ENCODE measurements around the gene RICTOR.

Gene RICTOR, protein sequence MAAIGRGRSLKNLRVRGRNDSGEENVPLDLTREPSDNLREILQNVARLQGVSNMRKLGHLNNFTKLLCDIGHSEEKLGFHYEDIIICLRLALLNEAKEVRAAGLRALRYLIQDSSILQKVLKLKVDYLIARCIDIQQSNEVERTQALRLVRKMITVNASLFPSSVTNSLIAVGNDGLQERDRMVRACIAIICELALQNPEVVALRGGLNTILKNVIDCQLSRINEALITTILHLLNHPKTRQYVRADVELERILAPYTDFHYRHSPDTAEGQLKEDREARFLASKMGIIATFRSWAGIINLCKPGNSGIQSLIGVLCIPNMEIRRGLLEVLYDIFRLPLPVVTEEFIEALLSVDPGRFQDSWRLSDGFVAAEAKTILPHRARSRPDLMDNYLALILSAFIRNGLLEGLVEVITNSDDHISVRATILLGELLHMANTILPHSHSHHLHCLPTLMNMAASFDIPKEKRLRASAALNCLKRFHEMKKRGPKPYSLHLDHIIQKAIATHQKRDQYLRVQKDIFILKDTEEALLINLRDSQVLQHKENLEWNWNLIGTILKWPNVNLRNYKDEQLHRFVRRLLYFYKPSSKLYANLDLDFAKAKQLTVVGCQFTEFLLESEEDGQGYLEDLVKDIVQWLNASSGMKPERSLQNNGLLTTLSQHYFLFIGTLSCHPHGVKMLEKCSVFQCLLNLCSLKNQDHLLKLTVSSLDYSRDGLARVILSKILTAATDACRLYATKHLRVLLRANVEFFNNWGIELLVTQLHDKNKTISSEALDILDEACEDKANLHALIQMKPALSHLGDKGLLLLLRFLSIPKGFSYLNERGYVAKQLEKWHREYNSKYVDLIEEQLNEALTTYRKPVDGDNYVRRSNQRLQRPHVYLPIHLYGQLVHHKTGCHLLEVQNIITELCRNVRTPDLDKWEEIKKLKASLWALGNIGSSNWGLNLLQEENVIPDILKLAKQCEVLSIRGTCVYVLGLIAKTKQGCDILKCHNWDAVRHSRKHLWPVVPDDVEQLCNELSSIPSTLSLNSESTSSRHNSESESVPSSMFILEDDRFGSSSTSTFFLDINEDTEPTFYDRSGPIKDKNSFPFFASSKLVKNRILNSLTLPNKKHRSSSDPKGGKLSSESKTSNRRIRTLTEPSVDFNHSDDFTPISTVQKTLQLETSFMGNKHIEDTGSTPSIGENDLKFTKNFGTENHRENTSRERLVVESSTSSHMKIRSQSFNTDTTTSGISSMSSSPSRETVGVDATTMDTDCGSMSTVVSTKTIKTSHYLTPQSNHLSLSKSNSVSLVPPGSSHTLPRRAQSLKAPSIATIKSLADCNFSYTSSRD (N-terminal part only)

DNA sequence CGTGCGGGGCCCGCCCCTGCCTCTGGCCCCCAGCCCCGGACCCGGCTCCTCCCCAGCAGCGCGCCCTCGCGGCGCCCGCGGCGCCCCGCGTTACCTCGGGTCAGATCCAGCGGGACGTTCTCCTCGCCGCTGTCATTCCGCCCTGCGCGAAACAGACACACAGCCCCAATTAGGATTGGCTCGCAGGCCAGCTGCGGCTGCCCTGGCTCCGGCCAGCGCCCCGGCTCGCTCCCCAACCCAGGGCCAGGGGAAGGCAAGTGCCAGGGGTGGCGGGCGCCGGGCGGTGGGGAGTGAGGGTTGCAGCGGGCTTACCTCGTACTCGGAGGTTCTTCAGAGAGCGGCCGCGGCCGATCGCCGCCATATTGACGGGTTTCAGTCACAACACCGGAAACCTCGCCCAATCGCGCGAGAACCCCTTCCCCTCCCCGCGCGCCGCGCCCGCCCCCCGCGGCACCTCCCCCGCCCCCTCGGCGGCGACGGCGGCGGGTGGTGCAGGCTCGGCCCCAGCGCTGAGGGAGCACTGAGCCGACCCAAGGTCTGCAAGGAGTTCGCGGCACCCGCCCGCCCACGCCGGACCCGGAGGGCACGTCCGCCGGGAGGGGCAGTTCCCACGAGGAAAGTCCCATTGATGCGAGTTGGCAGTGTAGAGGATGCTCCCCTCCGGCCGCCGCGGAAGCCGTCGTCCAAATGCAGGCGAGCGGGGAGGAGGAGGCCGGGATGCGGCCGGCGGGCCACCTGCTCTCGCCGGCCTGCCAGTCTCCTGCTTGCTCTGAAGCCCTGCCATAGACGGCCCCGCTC is at the start of gene RICTOR:
Gene RICTOR (minus strand): TSS at position 383 of the 798 bp plus-strand sequence. CDS start 22 bp downstream, at position 361.
- DNase-seq (ENCODE audit: low read depth) = peak; percentile 88

DNA sequence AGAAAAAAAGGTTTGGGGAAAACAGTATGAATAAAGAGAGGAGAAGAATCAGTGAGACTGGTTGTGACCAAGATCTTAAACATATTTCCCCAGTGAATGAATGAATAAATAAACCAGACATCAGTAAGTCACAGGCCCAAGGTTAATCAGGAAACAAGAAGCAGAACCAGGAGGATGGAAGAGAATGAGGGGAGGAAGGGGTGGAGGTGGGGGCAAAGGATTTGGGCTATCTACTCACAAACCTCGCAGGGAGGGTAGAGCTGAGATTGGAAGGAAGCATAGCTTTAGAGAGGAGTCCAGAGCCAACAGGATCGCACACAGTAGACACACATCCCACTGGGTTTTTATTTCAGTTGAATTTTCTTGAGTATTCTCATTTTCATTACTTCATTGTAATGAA is 47.7 kb upstream of the RICTOR start:
- DNase-seq (ENCODE audit: low read depth) = no peak

DNA sequence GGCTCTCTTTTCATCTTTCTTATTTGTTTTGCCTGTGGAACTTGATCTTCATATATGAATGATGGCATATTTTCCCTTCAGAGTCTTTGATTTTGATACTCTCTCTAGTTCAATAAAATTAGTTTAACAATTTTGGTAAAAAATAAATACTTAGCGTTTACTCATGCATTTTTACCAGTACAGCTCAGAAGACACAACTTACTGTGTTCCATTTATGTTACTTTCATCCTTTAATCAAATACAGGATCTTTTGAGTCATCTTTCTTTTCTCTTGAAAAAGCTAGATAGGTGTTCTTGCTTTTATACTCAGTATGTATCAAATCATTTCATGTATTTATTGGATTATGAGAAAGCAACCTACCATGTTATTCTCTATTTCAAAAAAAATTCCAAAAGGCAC is 47.1 kb upstream of the RICTOR start:
- no peak for DNase-seq (ENCODE audit: low read depth)

DNA sequence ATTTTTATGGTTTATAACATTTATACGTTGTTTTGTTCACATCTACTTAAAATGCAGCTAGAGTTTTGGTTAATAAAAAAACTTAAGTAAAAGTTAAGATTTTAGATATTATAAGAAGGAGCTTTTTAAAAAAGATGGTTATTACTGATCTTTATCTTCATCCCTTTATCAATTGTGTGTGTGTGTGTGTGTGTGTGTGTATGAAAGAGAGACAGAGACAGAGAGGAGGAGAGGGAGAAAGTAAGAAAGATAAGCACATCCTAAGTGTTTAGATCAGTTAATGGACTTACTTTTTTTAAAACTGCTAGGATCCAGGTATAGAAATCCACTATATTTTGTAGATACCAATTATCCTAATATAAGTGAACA is 45.8 kb upstream of the RICTOR start:
- DNase-seq (ENCODE audit: low read depth) = no peak

DNA sequence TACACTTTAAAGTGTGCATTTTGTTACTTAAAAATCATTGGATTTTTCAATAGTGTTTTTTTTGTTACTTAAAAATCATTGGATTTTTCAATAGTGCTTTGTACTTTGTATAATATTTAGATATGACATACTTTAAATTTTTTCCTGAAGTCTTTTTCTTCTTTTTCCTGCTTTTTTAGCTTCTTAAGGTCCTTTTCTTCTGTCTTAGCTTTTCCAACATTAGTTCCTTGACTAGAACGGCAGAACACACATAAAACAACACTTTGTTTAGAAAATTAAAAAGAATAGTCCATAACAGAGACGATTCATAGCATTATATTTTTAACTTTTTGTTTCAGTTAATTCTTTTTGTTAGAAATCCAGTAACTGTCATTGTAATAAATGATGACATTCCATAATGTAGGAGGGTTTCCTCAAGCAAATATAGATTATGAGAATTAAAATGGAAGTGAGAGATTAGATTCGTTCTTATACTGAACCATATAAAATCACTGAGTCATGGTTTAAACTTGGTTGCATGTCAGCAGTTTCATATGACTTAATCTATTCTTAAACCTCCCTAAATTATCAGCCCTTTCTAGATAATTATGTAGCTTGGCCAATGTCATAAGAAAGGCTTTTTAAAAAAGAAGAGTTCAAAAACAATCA is 45.3 kb upstream of the RICTOR start:
- no peak for DNase-seq (ENCODE audit: low read depth)

DNA sequence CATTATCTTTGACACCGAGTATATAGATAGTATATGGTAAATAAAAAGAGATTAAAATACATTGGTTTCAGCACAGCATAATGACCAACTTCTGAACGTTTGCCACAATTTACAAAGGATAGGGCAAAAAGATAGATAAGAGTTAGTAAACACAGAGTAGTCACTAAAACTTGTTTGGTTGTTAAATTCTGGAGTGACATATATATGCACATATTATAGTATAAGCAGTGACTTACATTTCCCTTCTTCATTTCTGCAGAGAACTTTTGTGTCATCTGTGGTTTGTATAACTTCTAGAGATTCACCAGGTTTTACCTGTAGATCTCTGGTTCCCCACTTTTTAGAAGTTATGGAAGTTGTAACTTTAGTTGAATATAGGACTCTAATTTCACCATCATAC is 44.4 kb upstream of the RICTOR start:
- DNase-seq (ENCODE audit: low read depth) = no peak

DNA sequence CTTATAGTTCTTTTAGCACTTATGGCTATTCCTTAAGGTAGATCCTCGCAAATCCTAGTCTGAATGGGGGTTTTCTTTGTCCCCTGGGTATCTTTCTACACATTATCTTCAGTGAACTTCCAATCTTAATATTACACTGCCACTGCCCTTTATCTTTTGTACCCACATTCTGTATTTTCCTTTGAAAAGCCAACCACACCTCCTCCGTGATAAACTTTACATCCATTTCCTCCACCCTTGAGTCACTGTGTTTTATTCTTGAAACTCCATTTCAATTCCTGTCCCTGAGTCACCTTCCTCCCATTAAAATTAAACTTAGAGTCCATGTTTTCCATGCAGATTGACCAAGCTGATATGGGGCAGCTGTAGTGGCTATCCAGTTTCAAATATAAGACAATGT is 43.2 kb upstream of the RICTOR start:
- DNase-seq (ENCODE audit: low read depth) = no peak

DNA sequence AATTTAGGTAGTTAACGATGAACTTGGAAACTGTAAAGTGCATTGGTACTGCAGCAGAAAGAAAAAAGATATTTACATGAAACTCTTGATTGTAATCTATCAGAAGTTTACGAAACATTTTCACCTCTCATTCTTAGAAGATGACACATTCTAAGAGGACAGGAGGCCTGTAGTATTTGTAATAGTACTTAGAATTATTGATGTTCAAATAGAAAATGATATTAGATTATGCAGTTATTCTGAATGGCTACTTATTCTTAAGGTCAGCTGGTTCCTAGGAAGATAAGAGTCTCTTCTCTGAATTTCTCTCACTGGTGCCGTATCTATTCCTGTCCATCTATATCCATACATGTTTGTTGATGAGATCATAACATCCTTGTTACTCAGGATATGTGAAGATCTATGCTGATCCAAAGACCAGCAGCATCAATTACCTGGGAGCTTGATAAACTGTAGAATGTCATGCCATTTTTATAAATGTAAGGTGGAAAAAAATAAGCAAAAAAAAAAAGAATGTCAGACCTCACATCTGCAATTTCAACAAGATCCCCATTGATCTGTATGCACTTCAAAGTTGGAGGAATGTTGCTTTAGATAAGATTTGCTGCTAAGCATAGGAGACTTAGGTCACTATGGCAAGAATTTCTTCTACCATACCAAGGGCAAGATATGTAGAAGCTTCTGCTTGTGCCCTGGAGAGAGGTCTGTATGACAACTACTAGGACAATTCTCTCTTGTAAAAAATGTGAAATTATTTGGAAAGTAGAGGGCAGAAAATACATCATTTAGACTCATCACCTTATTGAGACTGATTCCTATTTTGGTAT is 42.4 kb upstream of the RICTOR start:
- DNase-seq (ENCODE audit: low read depth) = no peak

DNA sequence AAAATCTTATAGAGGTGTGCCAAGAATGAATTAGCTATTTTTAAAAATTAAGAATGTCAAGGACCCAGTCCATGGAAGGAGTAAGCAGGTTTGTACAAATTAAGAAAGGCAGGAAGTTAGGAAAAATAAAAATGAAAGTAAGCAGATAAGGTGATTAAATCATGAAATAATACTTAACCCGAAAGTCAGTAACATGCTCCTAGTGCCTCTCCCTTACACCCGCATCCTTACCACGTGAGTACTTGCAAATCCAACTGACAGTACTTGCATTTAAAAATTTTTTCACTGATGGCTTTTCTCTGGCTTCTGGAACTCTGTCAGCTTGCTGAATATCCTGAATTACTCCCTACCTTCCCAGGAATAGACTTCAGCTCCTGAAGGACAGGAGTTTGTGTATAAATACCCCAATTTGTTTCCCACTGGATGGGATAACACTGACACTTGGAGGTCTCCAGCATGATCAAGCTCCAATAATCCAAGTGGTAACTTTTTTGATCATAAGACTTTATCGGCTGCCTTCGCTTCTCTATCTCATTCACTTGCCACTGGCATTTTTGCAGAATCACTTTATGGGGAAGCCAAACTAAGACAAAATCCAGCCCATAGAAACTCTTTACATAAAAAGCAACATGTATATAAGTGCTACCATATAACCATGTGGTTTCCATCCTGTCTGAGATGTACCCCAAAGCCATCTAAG is 41.6 kb upstream of the RICTOR start:
- DNase-seq (ENCODE audit: low read depth) = no peak

DNA sequence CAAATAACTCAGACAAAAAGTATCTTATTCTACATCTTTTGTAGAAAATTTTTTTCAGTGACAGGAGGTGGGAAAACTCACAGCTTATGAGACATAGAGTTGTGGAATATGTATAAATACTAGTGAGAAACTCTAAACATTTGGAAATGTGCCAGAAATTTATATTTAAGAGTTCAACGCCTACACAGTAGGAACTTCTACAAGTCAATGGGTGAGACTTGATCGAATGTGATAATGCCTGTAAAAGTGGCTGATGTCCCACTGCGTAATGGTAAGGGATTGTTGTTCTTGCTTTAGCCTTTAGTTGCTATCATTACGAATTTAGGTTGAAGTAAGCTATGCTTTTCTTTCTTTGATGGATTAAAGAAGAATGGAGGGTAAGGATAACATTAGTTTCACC is 40.0 kb upstream of the RICTOR start:
- DNase-seq (ENCODE audit: low read depth) = no peak

DNA sequence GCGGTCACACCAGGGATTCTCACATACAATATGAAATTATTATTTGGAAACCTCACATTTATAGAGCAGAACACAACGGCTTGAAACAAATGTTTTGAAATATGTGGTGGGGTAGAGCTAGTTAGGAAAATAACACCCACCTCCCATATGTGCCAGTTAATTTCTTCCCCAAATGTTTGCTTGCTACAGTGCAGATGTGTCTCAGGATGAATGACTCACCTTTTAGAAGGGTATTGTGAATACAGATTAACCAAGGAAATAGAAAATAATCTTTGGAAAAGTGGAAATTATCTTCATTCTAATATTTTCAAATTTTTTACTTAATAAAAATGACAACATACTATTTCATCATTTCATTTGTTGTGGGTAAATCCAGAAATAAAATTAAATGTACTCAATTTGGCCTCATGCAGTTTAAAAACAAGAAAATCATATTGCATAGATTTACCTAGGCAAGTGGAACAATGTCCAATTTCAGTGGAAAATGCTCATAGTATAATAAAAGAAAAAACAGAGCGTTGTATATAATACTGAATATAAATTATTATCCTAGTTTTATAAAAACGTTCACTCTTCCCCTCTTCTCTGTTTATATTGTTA is 39.3 kb upstream of the RICTOR start:
- DNase-seq (ENCODE audit: low read depth) = no peak

DNA sequence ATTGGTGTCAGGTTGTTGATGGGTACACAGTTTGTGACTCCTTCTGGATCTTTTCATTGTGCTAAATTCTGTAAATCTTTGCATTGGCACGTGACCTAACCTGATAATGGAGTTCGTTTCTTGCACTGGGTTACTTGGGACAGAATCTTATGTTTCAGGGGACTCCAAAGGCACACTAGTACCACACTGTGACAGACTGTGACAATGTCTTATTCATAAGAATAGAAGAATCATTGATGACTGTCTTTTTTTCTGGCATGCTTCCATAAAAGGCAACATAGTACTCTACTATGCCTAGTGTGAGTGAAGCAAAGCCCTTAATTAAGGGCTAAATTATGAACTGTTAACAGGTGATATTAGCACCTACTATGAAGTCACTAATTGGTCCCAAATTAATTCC is 35.4 kb upstream of the RICTOR start:
- DNase-seq (ENCODE audit: low read depth) = no peak

DNA sequence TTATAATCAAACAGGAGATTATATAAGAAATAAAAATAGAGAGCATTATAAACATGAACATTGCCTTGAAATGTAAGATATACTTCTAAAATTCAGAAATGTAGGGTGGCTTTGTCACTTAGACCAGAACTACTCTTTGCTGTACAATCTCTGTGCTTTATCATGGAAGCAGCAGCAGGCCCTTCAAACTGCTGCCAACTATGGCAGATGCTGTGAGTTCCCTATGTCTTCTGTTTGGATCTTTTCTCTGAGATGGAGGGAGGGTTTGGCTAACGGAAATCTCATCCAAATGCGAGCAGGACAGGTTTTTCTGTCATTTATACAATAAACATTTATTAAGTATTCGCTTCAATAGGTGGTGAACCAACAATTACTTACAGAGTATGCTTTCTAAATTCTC is 34.8 kb upstream of the RICTOR start:
- DNase-seq (ENCODE audit: low read depth) = no peak

DNA sequence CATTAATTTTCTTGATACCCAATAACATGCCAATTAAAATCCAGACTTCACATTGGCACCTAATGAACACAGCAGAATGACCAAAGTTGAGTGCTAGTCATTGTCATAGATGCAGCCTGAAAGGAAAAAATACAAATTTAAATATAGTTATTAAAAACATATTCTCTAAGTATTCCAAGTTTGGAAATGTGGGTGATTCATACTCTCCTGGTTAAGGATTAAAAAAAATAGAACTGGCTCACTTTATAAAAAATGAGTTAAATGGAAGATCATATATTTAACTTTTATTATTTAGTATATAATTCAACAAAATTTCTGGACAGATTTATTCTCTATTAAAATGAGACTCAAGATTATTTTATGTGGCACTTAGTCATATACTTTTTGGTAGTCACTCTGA is 33.2 kb upstream of the RICTOR start:
- no peak for DNase-seq (ENCODE audit: low read depth)

DNA sequence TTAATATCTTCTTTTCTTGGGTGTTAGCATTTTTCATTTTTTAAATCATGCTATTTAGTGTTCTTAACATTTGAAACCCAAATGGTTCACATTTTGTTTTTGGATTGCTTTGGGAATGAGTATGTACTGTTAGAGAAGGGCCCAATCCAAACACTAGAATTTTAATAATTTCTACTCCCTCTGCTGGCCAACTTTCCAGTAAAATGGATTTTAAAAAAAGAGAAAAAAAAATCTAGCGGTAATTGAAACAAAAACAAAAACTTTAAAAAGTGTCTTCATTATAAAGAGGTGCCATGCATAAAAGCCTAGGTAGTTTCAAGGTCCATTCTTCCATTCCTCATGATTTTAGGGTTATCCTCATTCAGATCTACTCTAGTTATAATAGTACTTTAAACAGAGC is 32.1 kb upstream of the RICTOR start:
- DNase-seq (ENCODE audit: low read depth) = no peak

DNA sequence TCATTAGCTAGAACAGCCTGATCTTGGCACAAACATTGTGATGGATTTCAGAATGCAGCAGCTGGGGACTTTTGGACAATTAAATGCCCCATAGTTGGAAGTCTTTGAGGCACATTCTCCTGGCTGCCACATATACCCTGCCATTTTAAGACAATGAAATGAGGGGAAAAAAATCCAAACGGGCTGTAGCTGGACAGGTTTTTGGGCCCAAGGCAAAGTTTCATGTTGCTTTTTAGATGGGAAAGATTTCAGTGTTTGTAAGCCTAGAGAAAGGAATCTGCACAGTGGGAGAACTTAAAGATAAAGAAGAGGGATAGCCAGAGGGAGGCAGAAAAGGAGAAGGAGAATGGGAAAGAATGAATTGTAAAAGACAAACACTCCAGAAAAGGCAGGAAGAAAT is 30.0 kb upstream of the RICTOR start:
- DNase-seq (ENCODE audit: low read depth) = no peak

DNA sequence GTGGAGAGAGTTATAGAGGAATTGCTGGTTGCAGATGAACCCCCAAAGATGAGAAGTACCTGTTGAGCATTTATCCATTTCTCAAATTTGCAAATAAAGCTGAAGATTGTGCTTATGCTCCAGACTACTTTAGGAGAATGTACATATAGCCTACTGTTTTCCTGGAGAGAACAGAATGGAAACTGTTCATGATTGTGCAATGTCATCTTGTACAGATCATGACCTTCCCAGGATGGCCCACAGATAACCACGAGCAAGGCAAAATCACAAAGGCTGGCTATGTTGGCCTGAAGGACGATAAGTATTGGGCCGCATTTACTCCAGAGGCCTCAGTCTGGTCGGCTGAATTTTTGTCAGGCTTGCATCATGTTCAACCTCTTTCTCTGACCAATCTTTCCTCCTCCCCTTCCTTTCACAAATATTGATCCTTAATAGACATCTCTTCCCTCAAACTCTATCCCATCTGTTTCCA is 28.5 kb upstream of the RICTOR start:
- no peak for DNase-seq (ENCODE audit: low read depth)

DNA sequence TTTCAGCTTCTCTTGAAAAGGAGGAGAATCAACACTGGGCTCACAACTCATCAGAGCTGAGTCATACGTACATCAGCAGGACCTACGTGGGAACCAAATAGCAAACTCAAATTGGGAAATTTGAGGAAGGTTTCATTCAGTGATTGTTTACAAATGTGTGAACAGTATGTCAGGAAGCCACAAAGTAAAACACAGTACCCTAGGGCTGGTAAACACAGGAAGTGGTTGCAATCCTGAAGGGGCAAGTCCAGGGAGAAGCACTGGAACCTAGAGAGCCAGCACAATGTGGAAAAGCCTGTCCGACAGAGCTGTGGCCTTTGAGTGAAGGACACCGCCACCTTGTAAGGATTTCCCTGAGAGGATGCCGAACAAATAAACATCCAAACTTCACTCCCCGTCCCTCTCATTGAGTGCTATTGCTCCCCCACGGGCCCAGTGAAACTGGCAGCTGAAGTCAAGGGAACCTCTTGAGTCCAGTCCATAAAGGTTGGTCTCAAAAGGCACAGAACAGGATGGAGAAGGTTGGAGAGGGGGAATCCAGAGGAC is 26.7 kb upstream of the RICTOR start:
- no peak for DNase-seq (ENCODE audit: low read depth)

All from activated T-helper 9 cell treated with anti-CD3 and anti-CD28 coated beads, Interleukin-2, amount 50 U/mL, for 16 hours (primary cell).